GM18505 (cell line): Measurements from ENCODE around the gene LMO7.
A peak's percentile ranks its signal among the peaks of the same experiment; 100 is the strongest.

ENCODE experiments used
- ATAC-seq: cut with Tn5 transposase; IDR thresholded peaks from one replicate; pipeline ENCODE4 v1.9.1; 2021; ENCODE audit not compliant: unreplicated experiment
- POLR2A ChIP-seq: IDR thresholded peaks from 4 replicates; pipeline ENCODE4 v1.6.1; 2011; ENCODE audit warnings: borderline replicate concordance; ENCODE audit not compliant: insufficient read depth, insufficient read length; ENCODE audit errors: extremely low read depth

The LMO7 gene

GRCh38 chr13:75635828-75636435 is at the start of gene LMO7:
LMO7 (plus strand) TSS chr13:75636330; CDS start chr13:75636658, 328 bp downstream.
- ATAC-seq: peak; percentile 63
- TF ChIP-seq POLR2A: peak; percentile 56

DNA sequence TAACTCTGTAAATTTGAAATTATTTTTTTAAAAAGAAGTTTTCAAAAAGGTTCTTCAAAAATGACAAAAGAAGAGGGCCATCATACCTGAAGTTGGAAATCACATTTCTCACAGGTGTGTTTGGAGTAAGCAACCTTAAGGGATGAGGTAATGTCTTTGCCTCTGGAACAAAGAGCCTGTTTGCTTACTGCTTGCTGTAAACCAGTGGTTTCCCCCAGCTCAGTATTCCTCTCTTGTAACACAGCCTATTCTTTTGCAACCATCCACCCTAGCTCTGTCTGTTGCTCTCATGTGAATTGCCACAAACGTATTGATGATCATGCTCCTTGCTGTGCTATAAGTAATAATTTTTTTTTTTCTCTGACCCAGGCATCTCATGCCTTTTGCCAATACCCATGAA is 48.5 kb upstream of the LMO7 start:
- no peak for TF ChIP-seq POLR2A
- ATAC-seq: no peak

DNA sequence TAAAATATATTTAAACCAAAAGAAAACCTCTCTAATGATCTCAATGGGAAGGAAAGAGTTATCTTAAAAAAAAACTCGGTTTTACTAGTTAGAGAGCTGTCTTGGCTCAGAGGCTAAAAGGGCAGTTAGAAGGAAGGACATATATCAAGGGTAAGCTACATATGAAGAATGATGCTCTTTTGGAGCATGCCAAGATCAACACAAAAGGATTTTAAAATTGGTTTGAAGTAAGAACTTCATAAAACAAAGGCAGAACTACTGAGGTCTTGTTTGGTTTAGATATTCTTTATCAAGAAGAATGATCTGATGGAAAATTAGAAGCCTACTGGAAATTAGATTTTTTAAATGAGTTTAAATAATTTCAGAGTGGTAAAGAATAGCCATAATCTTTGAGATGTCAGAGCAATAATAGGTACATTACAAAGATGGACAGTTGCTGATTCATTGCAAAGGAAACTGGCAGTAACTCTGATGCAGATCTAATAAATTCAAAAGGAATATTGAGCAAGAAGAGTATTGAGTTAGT is 39.4 kb upstream of the LMO7 start:
- no peak for TF ChIP-seq POLR2A

DNA sequence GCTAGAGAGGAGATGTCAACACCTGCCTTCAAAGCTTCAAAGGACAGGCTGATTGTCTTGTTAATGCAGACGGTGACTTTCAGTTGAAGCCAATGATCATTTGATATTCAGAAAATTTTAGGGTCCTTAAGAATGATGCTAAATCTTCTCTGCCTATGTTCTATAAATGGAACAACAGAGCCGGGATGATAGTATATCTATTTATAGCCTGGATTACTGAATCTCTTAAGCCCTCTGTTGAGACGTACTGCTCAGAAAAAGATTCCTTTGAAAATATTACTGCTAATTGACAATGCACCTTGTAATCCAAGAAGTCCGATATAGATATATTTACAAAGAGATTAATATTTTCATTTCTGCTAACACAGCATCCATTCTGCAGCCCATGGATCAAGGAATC is 35.8 kb upstream of the LMO7 start:
- no peak for TF ChIP-seq POLR2A
- ATAC-seq: no peak

More for the DNA sequence above, 39.4 kb upstream of the LMO7 start:
- no peak for ATAC-seq

GRCh38 chr13:75603038-75603437 is 33.1 kb upstream of the LMO7 start:
- TF ChIP-seq POLR2A: no peak
- no peak for ATAC-seq

DNA sequence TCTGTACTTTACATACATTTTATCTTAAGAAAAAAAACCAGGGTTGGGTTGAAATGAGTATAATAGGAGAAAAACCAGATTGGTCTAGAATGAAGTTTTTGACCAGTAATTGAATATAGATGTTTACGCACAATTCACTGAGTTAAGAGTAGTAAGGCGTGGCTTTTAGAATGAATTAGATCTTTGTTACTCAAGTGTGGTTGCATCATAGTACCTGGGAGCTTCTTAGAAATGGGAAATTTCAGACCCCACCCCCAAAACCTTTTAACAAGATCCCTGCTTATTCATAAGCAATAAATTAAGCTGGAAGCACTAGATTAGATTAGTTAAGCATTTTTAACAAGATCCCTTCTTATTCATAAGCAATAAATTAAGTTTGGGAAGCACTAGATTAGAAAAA is 28.7 kb upstream of the LMO7 start:
- ATAC-seq: no peak

DNA sequence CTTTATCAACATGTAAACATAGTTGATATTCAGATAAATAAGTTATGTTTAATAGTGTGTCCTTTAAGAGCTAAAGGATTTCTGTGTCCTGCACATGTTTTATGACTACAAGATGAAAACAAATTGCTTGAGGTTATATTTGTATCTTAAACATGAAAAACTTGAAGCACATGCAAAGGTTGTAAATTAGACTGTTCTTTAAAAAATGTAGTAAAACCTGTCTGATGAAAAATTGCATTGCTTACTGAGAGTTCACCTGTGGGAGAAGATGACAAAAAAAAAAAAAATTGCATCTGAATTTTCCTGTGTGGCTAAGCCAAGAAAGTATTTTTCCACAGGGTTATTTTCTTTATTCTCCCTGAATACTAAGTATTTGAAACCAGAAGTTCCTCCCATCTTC is 25.7 kb upstream of the LMO7 start:
- TF ChIP-seq POLR2A: no peak
- no peak for ATAC-seq

More for the DNA sequence above, 28.7 kb upstream of the LMO7 start:
- TF ChIP-seq POLR2A: no peak

GRCh38 chr13:75612354-75612753 is 23.8 kb upstream of the LMO7 start:
- no peak for ATAC-seq
- TF ChIP-seq POLR2A: no peak

- no peak for TF ChIP-seq POLR2A
- no peak for ATAC-seq
Observed at GRCh38 chr13:75617230-75617629, 18.9 kb upstream of the LMO7 start.

- ATAC-seq: no peak
- no peak for TF ChIP-seq POLR2A
Observed at GRCh38 chr13:75618308-75618707, 17.8 kb upstream of the LMO7 start.

- TF ChIP-seq POLR2A: no peak
- no peak for ATAC-seq
Observed at GRCh38 chr13:75620020-75620419, 16.1 kb upstream of the LMO7 start.

GRCh38 chr13:75621147-75621546 is 15.0 kb upstream of the LMO7 start:
- no peak for ATAC-seq
- no peak for TF ChIP-seq POLR2A

DNA sequence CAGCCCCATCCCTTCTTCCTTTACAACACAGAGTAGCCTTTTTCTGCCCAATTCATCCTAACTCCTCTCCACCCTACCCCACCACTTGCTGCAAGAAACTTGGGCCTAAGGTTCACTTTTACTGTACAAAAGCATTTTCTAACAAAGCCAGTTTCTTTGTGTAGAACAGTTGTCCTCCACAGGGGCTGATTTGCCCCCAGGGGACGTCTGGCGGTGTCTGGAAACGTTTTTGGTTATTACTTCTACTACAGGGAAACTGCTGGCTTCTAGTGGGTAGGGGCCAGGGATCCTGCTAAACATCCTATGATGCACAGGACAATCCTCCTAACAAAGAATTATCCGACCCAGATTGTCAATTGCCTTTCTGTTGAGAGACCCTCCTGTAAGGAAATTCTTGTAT is 7.3 kb upstream of the LMO7 start:
- no peak for TF ChIP-seq POLR2A
- ATAC-seq: no peak

DNA sequence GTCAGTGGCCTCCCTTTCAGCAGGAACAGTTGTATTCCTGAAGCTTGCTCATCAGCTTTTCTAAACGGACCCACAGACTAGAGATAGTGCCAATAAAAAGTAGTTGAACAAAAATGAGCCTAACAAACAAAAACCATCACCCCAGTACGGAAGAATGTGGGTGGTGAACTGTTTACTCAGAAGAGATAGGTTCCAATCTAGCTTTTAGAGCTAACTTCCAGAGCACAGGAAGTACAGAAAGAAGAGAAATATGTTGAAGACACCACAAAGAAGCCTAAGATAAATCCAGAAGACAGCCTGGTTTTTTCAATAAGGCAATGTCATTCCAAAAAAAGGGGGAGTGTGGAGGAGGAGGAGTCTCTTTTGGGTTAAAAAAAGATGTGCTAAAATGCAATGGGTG is 2.8 kb upstream of the LMO7 start:
- no peak for TF ChIP-seq POLR2A
- no peak for ATAC-seq

DNA sequence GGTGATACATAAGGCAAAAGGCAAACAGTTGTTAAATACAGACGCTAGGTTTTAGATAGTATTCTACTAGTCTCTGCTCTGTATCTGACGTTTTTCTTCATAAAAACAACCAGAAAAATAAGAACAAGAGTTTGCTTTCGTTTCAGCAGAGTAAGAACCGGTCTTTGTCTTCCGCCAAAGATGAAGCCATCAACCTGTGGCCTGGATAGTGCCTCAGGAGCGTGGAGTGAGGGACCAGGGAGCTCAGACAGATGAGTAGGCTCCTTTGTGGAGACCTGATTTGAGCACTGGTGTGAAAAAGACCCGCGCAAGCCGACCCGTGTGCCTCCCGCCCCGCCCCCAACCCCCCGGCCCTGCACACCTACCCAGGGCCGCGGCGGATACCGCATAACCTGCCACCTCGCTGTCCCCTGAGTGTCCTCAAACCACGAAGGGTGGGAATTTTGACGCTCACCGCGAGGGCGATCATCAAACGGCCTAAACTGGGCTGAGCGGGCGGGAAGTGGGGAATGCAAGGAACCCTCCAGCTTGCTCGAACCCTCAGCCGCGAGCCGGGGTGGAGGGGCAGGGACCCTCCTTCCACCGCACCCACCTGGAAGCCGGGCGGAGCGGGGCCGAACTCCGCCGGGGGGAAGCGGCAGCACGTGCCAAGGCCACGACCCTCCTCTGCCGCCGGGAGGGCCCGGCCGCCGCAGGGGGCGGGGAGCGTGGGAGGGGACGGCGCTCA is 866 bp upstream of the LMO7 start:
- ATAC-seq: no peak

More for the DNA sequence above, 866 bp upstream of the LMO7 start:
- TF ChIP-seq POLR2A: no peak
